SK-N-SH treated with all-trans-retinoic acid at 6 μM for 48 hours (cell line): ENCODE results near the gene SCYGR1.
"Not testable (repeated sequence)": the region's sequence is repeated elsewhere in the genome, so short reads cannot be mapped to it uniquely, and the experiment has no call there.

Experiments used
- ATAC-seq: fragments of 200-7000 bp; cut with Tn5 transposase; 3 replicates; pipeline ENCODE4 v1.9.1; 2020; ENCODE audit warnings: mild to moderate bottlenecking, moderate library complexity
- BACH2 ChIP-seq: fragments of 250-450 bp; sonication (Bioruptor Pico); IDR thresholded peaks from 2 replicates; pipeline ENCODE4 v1.9.0; 2021; ENCODE audit warnings: mild to moderate bottlenecking, borderline replicate concordance
- CSDC2 ChIP-seq: fragments of 250-450 bp; sonication (Bioruptor Pico); IDR thresholded peaks from 2 replicates; pipeline ENCODE4 v1.5.0; 2020; ENCODE audit warnings: mild to moderate bottlenecking, moderate library complexity
- ESRRG ChIP-seq: fragments of 250-450 bp; sonication (Bioruptor Pico); IDR thresholded peaks from 2 replicates; pipeline ENCODE4 v1.6.1; 2021; ENCODE audit warnings: mild to moderate bottlenecking
- GLIS3 ChIP-seq: fragments of 250-450 bp; sonication (Bioruptor Pico); IDR thresholded peaks from 2 replicates; pipeline ENCODE4 v1.5.0; 2020; ENCODE audit warnings: mild to moderate bottlenecking, moderate library complexity
- ISL1 ChIP-seq: fragments of 250-450 bp; sonication (Bioruptor Pico); IDR thresholded peaks from 2 replicates; pipeline ENCODE4 v2.1.2; 2022; ENCODE audit warnings: mild to moderate bottlenecking, moderate library complexity
- OSR1 ChIP-seq: fragments of 250-450 bp; sonication (Bioruptor Pico); IDR thresholded peaks from 2 replicates; pipeline ENCODE4 v1.8.0; 2022; ENCODE audit warnings: moderate library complexity, mild to moderate bottlenecking, inconsistent platforms
- PPARA ChIP-seq: fragments of 250-450 bp; sonication (Bioruptor Pico); IDR thresholded peaks from 2 replicates; pipeline ENCODE4 v1.5.0; 2020; ENCODE audit warnings: mild to moderate bottlenecking, borderline replicate concordance
- SNAI2 ChIP-seq: fragments of 250-450 bp; sonication (Bioruptor Pico); IDR thresholded peaks from 2 replicates; pipeline ENCODE4 v1.5.0; 2020; ENCODE audit warnings: mild to moderate bottlenecking, moderate library complexity
- TCF4 ChIP-seq: fragments of 250-450 bp; sonication (Bioruptor Pico); IDR thresholded peaks from 2 replicates; pipeline ENCODE4 v1.8.0; 2021; ENCODE audit warnings: mild to moderate bottlenecking, moderate library complexity, borderline replicate concordance
- TOX ChIP-seq: fragments of 250-450 bp; sonication (Bioruptor Pico); IDR thresholded peaks from 2 replicates; pipeline ENCODE4 v1.8.0; 2021; ENCODE audit warnings: mild to moderate bottlenecking, moderate library complexity, borderline replicate concordance
- TSHZ2 ChIP-seq: fragments of 250-450 bp; sonication (Bioruptor Pico); IDR thresholded peaks from 2 replicates; pipeline ENCODE4 v1.5.0; 2020; ENCODE audit warnings: mild to moderate bottlenecking, moderate library complexity
- ZC3H10 ChIP-seq: fragments of 250-450 bp; sonication (Bioruptor Pico); IDR thresholded peaks from 2 replicates; pipeline ENCODE4 v1.5.1; 2021; ENCODE audit warnings: mild to moderate bottlenecking, moderate library complexity
- ZFP30 ChIP-seq: fragments of 450-650 bp; formaldehyde crosslinking; IDR thresholded peaks from 2 replicates; pipeline ENCODE4 v1.5.0; 2022; ENCODE audit warnings: mild to moderate bottlenecking, moderate library complexity
- ZNF565 ChIP-seq: fragments of 450-650 bp; formaldehyde crosslinking; conservative IDR thresholded peaks from 2 replicates; pipeline ENCODE4 v1.5.0; 2020; ENCODE audit warnings: low read depth, mild to moderate bottlenecking, moderate library complexity
- ZNF70 ChIP-seq: fragments of 450-650 bp; formaldehyde crosslinking; IDR thresholded peaks from 2 replicates; pipeline ENCODE4 v1.5.0; 2020; ENCODE audit warnings: mild to moderate bottlenecking, moderate library complexity
- ZNF8 ChIP-seq: fragments of 450-650 bp; formaldehyde crosslinking; IDR thresholded peaks from 2 replicates; pipeline ENCODE4 v1.5.0; 2020; ENCODE audit warnings: mild to moderate bottlenecking, moderate library complexity
- TF ChIP-seq, protein P1 (sequence below): fragments of 250-450 bp; sonication (Bioruptor Pico); IDR thresholded peaks from 2 replicates; pipeline ENCODE4 v1.8.0; 2020; ENCODE audit warnings: mild to moderate bottlenecking, moderate library complexity, borderline replicate concordance
- TF ChIP-seq, protein P2 (sequence below): fragments of 250-450 bp; sonication (Bioruptor Pico); IDR thresholded peaks from 2 replicates; pipeline ENCODE4 v1.5.1; 2020; ENCODE audit warnings: low read depth, mild to moderate bottlenecking, moderate library complexity

SCYGR1 gene, protein sequence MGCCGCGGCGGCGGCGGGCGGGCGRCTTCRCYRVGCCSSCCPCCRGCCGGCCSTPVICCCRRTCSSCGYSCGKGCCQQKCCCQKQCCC

DNA sequence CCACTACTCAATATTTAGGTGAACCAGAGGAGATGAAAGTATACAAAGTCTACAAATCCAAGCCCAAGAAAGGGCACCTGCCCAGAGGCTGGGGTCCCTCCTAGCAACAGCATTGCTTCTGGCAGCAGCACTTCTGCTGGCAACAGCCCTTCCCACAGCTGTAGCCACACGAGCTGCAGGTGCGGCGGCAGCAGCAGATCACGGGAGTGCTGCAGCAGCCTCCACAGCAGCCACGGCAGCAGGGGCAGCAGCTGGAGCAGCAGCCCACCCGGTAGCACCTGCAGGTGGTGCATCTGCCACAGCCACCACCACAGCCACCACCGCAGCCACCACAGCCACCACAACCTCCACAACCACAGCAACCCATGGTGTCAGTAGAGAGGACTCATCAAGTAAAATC lies at the start of gene SCYGR1:
TSS of gene SCYGR1 (minus strand) at position 367 of the 400 bp plus-strand sequence. CDS start at position 367, 0 bp downstream.
- ATAC-seq: not testable (repeated sequence)

DNA sequence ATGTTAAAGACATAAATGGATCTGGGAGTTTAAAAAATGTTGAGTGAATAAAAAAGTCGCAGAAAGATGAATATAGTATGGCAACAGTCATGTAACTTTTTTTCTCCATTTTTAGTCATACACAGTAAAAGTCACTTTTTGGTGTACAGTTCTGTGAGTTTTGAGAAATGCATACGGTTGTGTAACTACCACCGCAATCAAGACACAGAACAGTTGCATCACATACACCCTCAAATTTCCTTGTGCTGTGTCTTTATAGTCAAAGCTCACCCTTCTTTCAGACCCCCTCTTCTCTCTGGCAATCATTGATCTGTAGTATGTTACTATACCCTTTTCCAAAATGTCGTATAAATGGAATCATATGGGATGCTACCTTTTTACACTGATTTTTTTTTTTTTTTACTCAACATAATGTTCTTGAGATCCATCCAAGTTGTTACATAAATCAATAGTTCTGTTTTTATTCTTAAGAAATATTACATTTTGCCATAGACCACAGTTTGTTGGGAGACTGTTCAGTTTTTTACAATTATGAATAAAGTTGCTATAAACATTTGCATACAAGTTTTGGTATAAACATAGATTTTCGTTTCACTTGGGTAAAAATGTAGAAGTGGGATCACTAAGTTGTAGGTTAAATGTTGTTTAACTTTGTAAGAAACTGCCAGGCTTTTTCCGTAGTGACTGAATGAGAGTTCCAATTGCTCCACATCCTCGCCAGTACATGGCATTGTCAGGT lies 48.9 kb upstream of the SCYGR1 start:
- no peak for ATAC-seq
- TF ChIP-seq PPARA (CRISPR knock-in tag) (no peak), SNAI2 (no peak), BACH2 (CRISPR knock-in tag) (no peak), ZC3H10 (CRISPR knock-in tag) (no peak), TCF4 (no peak), GLIS3 (CRISPR knock-in tag) (no peak), ZNF70 (no peak), CSDC2 (no peak)

DNA sequence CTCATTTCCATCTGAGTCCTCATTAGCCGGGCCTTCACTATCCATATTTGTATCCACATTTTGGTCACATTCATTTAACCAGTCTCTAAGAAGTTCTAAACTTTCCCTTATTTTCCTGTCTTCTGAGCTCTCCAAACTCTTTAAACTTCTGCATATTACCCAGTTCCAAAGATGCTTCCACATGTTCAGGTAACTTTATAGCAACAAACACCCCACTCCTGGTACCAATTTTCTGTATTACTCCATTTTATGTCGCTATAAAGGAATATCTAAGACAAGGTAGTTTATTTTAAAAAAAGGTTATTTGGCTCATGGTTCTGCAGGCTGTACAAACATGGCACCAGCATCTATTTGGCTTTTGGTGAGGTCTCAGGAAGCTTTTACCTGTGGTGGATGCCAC lies 45.4 kb upstream of the SCYGR1 start:
- TF ChIP-seq ISL1 (CRISPR knock-in tag) (no peak), ZNF70 (no peak), ZFP30 (CRISPR knock-in tag) (no peak)
- TF ChIP-seq, protein P1, sequence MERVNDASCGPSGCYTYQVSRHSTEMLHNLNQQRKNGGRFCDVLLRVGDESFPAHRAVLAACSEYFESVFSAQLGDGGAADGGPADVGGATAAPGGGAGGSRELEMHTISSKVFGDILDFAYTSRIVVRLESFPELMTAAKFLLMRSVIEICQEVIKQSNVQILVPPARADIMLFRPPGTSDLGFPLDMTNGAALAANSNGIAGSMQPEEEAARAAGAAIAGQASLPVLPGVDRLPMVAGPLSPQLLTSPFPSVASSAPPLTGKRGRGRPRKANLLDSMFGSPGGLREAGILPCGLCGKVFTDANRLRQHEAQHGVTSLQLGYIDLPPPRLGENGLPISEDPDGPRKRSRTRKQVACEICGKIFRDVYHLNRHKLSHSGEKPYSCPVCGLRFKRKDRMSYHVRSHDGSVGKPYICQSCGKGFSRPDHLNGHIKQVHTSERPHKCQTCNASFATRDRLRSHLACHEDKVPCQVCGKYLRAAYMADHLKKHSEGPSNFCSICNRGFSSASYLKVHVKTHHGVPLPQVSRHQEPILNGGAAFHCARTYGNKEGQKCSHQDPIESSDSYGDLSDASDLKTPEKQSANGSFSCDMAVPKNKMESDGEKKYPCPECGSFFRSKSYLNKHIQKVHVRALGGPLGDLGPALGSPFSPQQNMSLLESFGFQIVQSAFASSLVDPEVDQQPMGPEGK (CRISPR knock-in tag): no peak
- no peak for ATAC-seq

DNA sequence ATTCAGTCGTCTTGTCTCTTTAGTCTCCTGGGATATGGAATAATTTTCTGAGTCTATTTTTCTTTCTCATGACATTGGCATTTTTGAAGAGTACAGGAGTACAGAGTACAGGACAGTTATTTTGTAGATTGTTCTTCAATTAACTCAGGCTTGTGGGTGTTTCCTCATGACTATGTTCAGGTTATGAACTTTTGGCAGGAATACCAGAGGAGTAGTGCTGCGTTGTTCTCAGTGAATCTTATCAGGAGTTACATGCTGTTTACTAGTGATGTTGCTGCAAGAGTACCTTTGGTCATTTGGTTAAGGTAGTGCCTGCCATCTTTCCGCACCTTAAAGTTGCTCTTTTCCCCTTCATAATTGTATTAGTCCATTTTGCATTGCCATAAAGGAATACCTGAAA lies 42.9 kb upstream of the SCYGR1 start:
- ATAC-seq: no peak
- TF ChIP-seq TSHZ2 (CRISPR knock-in tag): no peak
- no peak for TF ChIP-seq OSR1 (CRISPR knock-in tag)

DNA sequence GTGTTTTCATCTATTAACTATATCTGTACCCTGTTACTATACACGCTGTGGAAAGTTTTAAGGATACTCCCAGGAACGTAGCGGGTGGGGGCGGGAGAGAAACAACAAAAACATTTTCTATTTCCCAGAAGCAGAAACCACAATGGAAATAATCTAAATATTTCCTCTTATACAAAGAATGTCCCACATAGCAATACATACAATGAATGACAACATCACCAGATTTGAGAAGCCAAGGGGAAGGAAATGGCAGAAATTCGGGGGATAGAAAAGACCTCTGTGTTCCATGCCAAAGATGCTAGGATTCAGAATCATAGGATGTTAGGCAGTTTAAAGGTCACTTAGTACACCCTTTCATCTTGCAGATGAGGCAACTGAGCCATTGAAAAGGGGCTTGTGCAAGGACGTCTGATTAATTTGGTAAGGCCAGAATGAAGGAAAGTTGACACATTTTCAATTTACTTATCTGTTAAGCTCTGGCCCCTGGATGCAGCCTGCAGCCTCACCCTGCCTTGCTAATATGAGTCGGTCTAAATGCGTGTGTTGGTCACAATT lies 41.1 kb upstream of the SCYGR1 start:
- TF ChIP-seq CSDC2 (no peak), SNAI2 (no peak), ZNF565 (no peak), OSR1 (CRISPR knock-in tag) (no peak), TOX (CRISPR knock-in tag) (no peak), BACH2 (CRISPR knock-in tag) (no peak), ZC3H10 (CRISPR knock-in tag) (no peak), ZFP30 (CRISPR knock-in tag) (no peak), ZNF8 (CRISPR knock-in tag) (no peak), GLIS3 (CRISPR knock-in tag) (no peak), PPARA (CRISPR knock-in tag) (no peak), ZNF70 (no peak), ISL1 (CRISPR knock-in tag) (no peak), ESRRG (CRISPR knock-in tag) (no peak)
- TF ChIP-seq, protein P2, sequence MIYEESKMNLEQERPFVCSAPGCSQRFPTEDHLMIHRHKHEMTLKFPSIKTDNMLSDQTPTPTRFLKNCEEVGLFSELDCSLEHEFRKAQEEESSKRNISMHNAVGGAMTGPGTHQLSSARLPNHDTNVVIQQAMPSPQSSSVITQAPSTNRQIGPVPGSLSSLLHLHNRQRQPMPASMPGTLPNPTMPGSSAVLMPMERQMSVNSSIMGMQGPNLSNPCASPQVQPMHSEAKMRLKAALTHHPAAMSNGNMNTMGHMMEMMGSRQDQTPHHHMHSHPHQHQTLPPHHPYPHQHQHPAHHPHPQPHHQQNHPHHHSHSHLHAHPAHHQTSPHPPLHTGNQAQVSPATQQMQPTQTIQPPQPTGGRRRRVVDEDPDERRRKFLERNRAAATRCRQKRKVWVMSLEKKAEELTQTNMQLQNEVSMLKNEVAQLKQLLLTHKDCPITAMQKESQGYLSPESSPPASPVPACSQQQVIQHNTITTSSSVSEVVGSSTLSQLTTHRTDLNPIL (CRISPR knock-in tag): no peak
- TF ChIP-seq, protein P1 (CRISPR knock-in tag): no peak
- no peak for ATAC-seq
